Brain microvascular endothelial cell (primary cell): ENCODE results near the gene TNFRSF18.

Experiments used
- DNase-seq: peaks from one replicate; pipeline ENCODE4 v3.0.0-alpha.2; 2020
- H3K27ac ChIP-seq: fragments of 250-450 bp; sonication (Bioruptor Pico); 2 replicates; pipeline ENCODE4 v1.5.1; 2020; ENCODE audit warnings: mild to moderate bottlenecking, moderate library complexity
- H3K27me3 ChIP-seq: fragments of 250-450 bp; sonication (Bioruptor Pico); replicated peaks from 2 replicates; pipeline ENCODE4 v1.5.1; 2020; ENCODE audit warnings: mild to moderate bottlenecking
- H3K36me3 ChIP-seq: fragments of 250-450 bp; sonication (Bioruptor Pico); replicated peaks from 2 replicates; pipeline ENCODE4 v1.5.1; 2020; ENCODE audit warnings: mild to moderate bottlenecking
- H3K4me3 ChIP-seq: 2 replicates; pipeline ENCODE4 v1.5.1; 2011; ENCODE audit warnings: low read depth, mild to moderate bottlenecking, control low read depth, low read length, moderate library complexity
- in situ Hi-C: cut with HindIII; loops from 2 replicates; pipeline ENCODE4 v1.10.0; 2017; ENCODE audit warnings: low sequenced_read_pairs, low pct_ligation_motif_present
- TF ChIP-seq, protein P1 (sequence below): IDR thresholded peaks from 2 replicates; pipeline ENCODE4 v1.5.1; 2011; ENCODE audit warnings: low read depth, mild to moderate bottlenecking, moderate library complexity, low read length, control low read depth, inconsistent platforms; ENCODE audit errors: missing control alignments

The TNFRSF18 gene

DNA sequence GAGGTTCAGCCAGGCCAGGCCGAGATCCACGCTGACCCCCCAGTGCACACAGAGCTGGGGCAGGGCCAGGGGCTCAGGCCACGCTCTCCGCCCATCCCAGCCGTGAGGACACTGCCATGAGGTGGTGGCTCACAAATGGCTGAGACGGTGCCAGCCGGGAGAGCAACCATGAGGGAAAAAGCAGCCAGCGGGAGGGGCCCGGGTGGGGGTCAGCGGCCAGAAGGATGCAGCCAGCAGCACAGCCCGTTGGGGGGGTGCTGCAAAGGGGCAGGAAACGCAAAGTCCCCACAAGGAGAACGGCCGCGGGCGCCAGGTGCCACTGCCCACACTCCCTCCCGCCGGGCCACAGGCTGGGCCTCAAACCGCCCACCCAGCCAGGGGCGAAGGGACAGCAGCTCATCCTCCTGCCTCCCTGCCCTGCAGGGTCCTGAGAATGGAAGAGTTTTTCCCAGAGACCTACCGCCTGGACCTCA lies 24.4 kb downstream of the TNFRSF18 start:
- no peak overlapping the region for H3K27ac ChIP-seq
- no peak for DNase-seq
- in situ Hi-C loops: no loop called here
- peaks cover 4% of the 10 kb centered on the region for H3K27me3 ChIP-seq
- TF ChIP-seq, protein P1, sequence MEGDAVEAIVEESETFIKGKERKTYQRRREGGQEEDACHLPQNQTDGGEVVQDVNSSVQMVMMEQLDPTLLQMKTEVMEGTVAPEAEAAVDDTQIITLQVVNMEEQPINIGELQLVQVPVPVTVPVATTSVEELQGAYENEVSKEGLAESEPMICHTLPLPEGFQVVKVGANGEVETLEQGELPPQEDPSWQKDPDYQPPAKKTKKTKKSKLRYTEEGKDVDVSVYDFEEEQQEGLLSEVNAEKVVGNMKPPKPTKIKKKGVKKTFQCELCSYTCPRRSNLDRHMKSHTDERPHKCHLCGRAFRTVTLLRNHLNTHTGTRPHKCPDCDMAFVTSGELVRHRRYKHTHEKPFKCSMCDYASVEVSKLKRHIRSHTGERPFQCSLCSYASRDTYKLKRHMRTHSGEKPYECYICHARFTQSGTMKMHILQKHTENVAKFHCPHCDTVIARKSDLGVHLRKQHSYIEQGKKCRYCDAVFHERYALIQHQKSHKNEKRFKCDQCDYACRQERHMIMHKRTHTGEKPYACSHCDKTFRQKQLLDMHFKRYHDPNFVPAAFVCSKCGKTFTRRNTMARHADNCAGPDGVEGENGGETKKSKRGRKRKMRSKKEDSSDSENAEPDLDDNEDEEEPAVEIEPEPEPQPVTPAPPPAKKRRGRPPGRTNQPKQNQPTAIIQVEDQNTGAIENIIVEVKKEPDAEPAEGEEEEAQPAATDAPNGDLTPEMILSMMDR: no peak
- no peak overlapping the region for H3K4me3 ChIP-seq
- no peaks in the 10 kb centered on the region for H3K36me3 ChIP-seq

DNA sequence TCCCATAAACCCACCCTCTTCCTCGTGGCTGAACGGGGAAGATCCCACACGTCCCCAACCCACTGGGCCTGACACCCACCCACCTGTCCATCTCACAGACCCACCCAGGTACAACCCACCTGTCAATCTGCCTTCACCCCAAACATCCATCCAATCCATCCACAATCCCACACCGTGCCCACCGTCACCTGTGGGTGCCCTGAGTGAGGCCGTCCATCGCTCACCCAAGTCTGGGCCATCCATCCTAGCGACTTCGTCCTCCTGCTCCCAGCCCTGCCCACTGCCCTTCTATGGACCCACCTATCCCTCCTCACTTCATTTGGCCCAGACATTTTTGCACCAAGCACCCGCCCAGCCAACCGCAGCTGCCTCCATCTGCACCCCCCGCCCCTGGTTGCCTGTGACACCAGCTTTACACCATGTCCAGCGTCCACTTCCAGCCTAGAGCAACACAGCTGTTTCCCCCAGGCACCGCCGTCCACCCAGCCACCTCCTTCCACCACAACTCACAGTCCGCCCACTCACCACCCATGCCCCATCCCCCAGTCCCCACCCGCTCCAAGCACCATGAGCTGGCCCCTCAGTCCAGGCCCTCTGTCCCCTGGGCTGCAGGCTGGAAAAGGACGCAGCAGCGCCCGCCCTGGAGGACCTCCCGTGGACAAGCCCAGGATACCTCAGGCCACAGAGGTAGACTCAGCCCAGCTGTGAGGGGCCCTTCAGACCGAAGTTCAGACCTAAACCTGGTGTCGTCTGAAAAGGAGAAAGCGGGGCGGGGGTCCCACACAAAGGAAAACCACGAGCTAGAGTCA lies 25.1 kb downstream of the TNFRSF18 start:
- in situ Hi-C loops: no loop called here
- peaks cover 10% of the 10 kb centered on the region for H3K27me3 ChIP-seq
- no peaks in the 10 kb centered on the region for H3K36me3 ChIP-seq
- no peak overlapping the region for H3K4me3 ChIP-seq
- no peak for DNase-seq
- TF ChIP-seq, protein P1: no peak
- H3K27ac ChIP-seq: no peak overlapping the region

DNA sequence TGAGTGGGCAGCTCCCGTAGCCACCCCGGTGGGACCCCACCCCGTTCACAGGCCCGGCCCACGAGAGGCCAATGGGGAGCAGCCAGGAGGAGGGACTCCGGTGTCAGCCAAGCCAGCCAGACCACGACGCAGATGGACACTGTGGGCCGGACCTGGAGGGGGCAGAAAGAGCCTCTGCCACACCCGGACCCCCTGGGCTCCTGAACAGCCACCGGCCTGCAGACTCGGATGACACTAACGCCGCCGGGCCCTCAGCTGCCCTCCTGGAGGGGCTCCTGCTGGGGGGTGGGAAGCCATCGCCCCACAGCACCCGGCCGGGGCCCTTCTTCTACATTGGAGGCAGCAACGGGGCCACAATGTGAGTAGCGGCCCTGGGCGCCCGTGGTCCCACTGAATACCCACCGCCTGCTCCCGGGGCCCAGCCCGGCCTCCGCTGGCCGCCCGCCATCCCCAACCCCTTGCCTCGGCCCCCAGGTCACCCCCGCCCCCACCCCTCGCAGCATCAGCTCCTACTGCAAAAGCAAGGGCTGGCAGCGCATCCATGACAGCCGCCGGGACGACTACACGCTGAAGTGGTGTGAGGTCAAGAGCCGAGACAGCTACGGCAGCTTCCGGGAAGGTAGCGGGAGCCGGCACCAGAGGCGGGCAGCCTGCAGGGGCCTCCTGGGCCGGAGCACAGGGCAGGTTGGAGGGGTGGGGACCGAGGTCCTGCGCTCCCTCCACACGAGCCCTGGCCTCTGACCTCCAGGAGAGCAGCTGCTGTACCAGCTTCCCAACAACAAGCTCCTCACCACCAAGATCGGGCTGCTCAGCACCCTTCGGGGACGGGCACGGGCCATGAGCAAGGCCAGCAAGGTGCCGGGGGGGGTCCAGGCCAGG lies 26.2 kb downstream of the TNFRSF18 start:
- no peak for DNase-seq
- no peak overlapping the region for H3K27ac ChIP-seq
- no peaks in the 10 kb centered on the region for H3K36me3 ChIP-seq
- peaks cover 11% of the 10 kb centered on the region for H3K27me3 ChIP-seq
- in situ Hi-C loops: no loop called here
- TF ChIP-seq, protein P1: no peak
- no peak overlapping the region for H3K4me3 ChIP-seq

DNA sequence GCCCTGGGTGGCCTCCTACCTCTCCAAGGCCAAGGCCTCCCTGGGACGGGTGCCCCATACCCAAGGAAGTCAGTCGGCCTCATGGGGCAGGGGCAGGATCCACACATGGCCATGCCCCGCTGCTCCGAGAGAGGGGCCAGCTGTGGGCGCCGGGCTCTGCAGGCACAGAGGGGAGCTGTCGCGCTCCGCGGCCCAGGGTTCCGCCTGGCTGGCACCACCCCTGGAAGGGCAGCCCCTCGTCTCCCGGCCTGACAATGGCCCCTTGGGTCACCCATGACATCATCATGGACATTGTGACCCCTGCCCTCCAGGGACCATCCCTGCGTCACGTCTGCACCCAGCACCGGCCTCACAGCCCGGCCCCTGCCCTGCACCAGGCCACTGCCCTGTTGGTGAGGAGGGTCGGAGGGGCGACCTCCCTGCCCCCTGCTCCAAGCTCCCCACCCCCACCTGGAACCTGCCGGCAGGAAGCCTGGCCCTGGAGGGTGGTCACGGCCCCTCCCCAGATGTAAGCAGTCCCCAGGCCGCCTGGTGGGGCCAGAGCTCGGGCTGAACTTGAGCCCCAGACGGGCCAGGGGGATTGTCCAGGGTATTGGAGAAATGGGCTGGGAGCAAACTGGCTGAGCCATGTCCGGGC lies 26.9 kb downstream of the TNFRSF18 start:
- Histone ChIP-seq H3K4me3 (no peak overlapping the region), H3K27ac (no peak overlapping the region), H3K36me3 (no peaks in the 10 kb centered on the region), H3K27me3 (peaks cover 13% of the 10 kb centered on the region)
- in situ Hi-C loops: no loop called here
- TF ChIP-seq, protein P1: no peak
- DNase-seq: no peak

DNA sequence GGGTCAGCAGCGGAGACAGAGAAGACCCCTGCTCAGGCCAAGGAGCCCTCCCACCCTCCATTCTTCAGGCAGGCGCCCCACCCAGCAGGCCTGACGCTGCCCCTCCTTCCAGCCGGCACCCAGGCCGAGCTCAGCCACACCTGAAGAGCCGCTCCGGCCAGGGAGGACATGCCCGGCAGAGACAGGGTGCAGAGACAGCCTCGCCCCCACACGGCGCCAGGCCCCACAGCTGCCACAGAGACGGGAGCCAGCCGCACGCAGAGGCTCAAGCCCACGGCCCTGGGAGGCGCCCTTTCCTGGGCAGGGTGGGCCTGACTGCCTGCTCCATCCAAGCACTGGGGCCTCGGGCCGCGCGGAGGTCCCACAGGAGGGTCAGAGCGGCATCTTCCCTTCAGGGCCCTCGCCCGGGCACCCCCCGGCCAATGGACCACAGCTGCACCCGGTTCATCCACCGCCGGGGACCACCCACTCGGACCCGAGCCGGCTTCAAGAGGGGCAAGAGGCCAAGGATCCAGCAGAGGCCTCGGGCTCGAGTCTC lies 27.5 kb downstream of the TNFRSF18 start:
- Histone ChIP-seq H3K4me3 (no peak overlapping the region), H3K27ac (no peak overlapping the region), H3K36me3 (no peaks in the 10 kb centered on the region), H3K27me3 (peaks cover 19% of the 10 kb centered on the region)
- in situ Hi-C loops: no loop called here
- TF ChIP-seq, protein P1: no peak
- no peak for DNase-seq
